Measurements from ENCODE around the gene VAV2.
"Not testable (repeated sequence)": the region's sequence is repeated elsewhere in the genome, so short reads cannot be mapped to it uniquely, and the experiment has no call there.

The VAV2 gene

DNA sequence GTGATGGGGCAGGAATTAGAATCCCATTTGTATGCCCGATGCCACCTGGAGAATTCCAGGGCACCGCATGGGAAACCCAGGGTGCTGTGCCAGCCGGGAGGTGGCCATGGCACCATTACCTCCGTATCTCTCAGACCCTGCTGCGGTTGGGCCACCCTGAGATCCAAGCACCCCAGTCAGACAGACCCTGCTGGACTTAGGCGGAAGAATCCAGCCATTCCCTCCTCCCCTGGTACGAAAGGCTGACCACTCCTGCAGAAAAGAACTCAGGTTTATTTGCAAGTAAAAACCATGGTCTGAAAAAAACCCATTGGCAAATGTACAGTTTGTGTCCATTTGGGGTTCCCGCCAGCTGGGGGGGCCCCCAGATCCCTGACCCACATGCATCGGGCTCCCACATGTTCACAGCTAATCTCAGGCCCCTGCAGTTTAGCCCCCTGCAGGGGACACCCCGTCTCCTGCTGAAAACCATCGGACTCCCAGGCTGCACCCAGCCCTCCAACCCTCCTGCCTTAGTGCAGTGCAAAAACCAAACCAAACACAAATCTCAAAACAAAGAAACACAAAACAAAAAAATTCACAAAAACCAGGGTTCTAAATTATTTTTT, 230.4 kb downstream of the VAV2 start:
- no peak for DNase-seq

- no peak for DNase-seq
Observed at GRCh38 chr9:133760713-133761290, 231.3 kb downstream of the VAV2 start.

DNA sequence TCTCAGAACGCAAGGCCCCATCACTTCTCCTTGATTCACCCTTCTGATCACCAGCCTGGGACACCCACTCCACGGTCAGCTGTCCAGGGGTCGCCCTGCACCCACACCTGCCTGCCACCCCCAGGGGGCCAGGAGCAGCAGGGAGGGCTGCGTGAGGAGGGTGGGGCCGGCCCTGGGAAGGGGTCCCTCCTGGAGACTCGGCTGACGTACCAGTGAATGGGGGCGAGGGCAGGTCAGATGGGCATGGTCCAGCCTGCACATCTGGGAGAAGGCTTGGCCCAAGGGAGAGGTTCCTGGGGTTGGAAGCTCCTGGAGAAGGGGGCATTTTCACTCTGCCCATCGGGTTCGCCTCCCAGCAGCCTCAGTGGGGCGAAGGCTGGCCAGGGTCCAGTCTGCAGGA, 232.2 kb downstream of the VAV2 start:
- no peak for DNase-seq

DNA sequence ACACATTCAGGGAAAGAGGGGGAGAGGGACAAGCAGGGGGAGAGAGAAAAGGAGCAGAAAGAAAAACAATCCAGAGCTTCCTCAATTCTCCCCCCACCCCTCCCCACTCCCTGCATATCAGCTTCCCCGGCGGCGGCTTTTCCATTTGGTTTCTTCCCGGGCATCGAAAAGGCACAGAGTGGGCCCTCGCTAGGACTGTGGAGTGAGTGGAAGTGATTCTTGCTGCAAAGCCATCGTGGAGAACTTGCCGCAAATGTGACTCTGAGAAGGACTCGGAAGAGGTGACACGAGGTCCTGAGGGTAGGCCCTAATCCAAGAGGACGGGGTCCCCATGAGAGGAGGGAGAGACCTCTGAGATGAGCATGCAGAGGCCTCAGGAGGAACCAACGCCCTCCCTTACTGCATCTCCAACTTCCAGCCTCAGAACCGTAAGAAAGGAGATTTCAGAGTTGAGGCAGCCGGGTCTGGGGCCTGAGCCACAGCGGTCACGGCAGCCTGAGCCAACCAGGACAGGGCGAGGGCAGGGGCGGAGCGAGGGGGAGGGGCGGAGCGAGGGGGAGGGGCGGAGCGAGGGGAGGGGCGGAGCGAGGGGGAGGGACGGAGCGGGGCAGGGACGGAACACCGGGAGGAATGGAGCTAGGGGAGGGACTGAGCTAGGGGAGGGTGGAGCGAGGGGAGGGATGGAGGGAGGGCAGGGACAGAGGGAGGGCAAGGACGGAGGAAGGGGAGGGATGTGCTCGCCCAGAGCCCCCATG, 232.8 kb downstream of the VAV2 start:
- DNase-seq, result no peak

DNA sequence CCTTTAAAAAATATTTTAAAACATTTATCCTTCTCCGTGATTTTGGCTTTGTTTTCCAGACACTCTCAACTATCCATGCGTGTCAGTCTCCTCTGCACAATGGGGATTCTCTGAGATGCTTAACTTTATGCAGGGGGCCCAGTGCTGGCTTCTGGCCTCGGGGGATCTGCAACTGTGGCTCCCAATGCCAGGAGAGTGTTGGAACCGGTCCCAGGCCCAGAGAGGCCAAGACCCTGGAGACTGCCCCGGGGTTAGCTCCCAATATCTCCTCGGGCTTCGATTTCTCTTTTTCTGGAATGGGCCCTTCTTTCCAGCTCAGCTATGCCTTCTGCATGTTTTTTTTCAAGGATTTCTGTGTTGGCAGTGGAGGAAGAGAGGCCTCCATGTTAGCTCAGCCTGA, 233.9 kb downstream of the VAV2 start:
- DNase-seq, result no peak

DNA sequence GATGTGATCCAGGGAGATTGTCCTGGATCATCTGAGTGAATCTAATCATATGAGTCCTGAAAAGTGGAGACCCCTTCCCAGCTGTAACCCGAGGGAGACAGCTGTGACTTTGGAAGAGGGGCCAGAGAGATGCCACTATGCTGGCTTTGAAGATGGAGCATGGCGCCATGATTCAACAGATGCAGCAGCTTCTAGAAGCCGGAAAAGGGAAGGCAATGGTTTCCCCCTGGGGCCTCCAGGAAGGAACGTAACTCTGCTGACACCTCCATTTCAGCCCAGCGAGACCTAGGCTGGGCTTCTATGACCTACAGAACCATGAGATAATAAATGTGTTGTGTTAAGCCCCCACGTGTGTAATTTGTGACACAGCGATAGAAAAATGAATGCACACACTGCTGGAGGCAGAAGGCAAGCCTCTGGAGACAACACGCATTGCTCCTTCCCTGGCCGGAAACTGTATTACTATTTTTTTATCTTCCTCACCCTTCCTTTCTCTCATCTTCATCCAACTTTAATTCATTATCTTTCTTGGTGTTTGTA, 237.4 kb downstream of the VAV2 start:
- no peak for DNase-seq

- DNase-seq, result no peak
Observed at GRCh38 chr9:133754187-133754586, 237.9 kb downstream of the VAV2 start.

DNA sequence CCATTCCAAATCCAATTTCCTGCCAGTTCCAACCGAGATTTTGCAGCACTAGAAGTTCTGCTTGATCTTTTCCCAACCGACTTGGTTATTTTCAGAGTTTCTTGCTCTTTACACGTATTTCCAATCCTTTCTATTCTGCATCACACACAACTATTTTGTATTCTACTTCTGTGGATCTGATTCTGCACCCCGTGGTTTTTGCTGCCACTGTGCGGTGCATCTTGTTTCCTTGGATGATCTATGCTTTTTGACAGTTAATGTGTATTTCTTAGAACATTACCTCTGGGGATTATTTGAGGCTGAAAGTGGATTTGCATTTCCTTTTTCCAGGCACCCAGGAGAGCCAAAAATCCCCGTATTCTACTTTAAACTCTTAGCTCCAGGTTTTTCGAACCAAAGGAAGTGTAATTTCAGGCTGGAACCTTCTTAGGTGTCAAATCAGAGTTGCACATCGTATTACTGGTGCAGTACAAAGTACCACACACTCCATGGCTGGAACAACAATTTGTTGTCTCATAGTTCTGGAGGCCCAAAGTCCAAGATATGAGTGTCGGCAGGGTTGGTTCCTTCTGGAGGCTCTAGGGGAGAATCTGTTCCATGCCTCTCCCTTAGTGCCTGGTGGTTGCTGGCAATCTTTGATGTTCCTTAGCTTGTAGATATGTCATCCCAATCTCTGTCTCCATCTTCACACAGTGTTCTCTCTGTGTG, 239.2 kb downstream of the VAV2 start:
- no peak for DNase-seq

DNA sequence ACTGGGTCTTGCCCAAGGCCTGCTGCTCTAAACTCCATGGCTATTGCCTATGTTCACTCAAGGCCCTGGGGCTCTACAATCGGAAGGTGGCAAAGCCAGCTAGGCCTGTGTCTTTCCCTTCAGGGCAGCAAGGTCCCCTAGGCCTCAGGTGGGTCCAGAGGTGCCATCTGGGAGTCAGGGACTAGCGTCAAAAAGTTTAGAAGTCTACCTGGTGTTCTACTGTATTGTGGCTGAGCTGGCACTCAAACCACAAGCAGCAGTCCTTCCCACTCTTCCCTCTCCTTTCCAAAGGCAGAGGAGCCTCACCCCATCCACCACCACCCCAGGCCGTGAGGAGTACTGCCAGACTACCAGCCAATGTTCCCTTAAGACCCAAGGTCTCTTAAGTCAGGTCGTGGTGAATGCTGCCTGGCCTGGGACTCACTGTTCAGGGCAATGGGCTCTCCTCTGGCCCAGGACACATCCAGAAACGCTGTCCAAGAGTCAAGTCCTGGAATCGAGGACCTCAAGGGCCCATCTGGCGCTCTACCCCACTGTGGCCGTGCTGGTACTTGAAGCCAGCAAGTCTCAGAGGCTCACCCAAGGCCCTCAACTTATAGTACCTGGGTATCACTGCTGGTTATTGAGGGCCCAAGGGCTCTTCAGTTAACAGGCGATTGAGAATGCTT, 241.0 kb downstream of the VAV2 start:
- no peak for DNase-seq

DNA sequence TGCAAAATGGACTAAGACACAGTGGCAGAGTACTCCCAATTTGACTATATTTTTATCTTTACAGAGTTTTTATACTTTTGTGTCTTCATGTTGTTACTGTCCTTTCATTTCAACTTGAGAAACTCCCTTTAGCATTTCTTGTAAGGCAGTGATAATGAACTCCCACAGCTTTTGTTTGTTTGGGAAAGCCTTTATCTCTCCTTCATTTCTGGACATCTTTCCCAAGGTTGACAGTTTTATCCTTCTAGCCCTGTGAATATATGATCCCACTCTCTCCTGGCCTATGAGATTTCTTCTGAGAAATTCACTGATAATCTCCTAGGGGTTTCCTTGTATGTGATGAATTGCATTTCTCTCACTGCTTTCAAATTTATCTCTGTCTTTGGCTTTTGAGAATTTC, 244.8 kb downstream of the VAV2 start:
- no peak for DNase-seq

DNA sequence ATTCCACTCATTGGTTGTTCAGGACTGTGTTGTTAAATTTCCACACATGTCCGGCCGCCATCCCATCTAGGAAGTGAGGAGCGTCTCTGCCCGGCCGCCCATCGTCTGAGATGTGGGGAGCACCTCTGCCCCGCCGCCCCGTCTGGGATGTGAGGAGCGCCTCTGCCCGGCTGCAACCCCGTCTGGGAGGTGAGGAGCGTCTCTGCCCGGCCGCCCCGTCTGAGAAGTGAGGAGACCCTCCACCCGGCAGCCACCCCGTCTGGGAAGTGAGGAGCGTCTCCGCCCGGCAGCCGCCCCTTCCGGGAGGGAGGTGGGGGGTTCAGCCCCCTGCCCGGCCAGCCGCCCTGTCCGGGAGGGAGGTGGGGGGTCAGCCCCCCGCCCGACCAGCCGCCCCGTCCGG, 247.6 kb downstream of the VAV2 start:
- DNase-seq, result not testable (repeated sequence)

GRCh38 chr9:133742849-133743444, 249.2 kb downstream of the VAV2 start:
- DNase-seq, result peak; percentile 66

DNA sequence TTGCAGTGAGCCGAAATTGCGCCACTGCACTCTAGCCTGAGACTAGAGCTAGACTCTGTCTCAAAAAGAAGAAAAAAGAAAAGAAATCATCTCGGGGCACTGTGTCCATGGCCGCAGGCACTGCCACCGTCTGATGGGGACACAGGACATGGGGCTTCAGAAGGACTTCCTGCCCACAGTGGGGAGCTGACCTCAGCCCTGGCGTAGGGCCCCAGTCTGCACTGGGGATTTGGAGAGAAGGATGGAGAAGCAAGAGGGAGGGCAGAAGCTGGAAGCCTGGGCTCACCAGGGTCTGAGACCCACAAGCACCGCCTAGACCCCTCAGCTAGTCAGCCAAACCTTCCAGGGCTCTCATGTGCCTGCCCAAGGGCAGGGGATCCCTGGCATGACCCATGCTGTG, 249.9 kb downstream of the VAV2 start:
- no peak for DNase-seq

GRCh38 chr9:133741716-133742115, 250.4 kb downstream of the VAV2 start:
- no peak for DNase-seq

DNA sequence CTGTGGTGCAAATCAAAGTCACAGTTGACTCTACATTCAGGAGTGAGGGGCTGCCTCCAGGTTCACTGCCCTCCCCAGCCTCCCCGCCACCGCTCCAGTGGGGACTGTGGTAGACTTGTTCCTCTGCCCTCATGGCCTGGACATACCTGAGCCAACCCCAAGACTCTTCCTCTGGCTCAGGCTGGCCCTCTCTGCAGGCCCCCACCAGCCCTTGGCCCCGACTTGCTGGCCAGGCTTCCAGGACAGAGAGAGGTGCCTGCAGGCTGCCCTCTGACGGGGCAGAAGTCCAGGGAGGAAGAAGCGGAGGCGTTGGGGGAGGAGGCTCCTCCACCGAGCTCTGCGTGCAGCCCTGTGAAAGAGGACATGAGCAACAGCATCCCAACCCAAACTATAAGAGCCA, 251.2 kb downstream of the VAV2 start:
- DNase-seq, result no peak

- no peak for DNase-seq
Observed at GRCh38 chr9:133739408-133740280, 252.5 kb downstream of the VAV2 start.

DNA sequence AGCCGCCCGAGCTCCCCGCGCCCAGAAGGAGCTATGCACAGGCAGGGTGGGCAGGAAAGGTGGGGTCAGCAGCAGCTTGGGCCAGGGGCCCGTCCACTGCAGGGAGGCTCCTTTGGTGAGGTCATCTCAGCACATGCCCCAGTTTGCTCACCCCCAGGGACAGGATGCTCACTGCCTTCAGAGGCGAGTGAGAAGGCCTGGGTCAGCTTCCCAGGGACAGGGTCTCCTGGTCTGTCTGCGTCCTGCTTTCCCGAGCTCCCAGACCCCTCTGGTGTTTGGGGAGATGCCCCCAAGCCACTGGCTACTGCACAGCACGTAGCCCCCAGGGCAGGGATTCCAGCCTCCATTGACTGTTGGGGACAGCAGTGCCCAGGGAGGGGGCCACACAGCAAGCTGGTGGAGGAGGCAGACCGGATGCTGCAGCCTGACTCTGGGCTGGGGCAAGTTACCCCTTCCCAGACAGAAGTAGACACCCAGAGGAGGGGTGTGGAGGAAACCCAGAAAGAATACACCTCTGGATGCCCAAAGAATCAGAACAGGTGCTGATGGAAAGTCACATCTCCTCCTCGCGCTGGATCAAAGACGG, 253.4 kb downstream of the VAV2 start:
- no peak for DNase-seq

DNA sequence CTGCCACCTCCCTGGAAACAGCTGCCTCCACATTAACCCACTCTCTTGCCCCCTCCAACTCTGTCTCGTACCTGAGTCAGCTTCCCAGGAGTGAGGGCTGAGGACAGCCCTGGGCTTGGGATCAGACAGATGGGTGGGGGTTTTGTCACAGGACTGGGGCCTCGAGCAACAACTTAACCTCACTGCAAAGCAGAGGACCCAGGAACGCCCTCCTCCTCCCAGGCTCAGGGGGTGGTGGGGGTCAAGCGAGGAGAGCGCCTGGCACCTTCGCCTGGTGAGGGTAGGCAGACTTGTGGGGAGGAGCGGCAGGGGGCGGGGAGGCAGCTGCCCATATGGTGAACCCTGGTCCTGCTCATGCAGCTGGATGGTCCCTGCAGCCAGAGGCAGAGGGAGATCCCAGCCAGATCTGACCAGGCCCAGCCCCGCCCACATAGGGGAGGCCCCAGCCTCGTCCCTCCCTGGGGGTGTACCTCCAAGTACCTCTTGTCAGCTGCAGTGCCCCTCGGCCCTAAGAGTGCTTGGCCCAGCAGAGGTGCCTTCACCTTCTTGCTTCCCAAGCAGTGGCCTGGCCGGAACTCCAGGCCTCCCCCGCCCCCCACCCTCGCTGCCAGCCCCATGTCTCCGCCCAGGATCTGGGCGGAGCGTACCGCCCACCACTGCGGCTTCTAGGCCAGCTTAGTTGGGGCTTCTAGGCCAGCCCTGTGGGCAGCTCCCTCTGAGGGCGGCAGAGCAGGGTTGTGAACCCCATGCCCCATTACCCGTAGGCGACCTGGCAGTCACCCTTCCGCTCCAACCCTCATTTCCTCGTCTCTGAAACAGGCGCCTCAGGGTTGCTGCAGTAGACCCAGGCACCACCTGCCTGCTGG, 254.1 kb downstream of the VAV2 start, which contains the start of gene SARDH:
Gene SARDH, minus strand, starts transcription at position 579 of the 866 bp plus-strand sequence. CDS start 4,179 bp downstream, outside the sequence.
- peak; percentile 56 for DNase-seq

GRCh38 chr9:133737071-133737773, 254.9 kb downstream of the VAV2 start:
- DNase-seq, result peak; percentile 81
